Body of pancreas (tissue), 4 donors: Measurements from ENCODE around the gene IL3RA. TPM values are rescaled to one million over a fixed set of nuclear protein-coding genes. Genes with fewer than 3 reads are reported as not detected.

Source experiments
- ATAC-seq: fragments of 150-250 bp; one replicate; pipeline ENCODE4 v1.9.1; 2016
- DNase-seq, 4 donors: peaks; one replicate each; pipeline ENCODE4 v3.0.0-alpha.2; 2019
- H3K27ac ChIP-seq, 4 donors: fragments of 200-600 bp; sonication (generic); 1 replicate in 3 of 4; 2 replicates in 1 of 4; pipeline versions ENCODE4 v1.5.1 to v1.6.1; 2016 to 2019; ENCODE audit warnings: mild to moderate bottlenecking in 1 of 4, mixed read lengths in 1 of 4, moderate library complexity in 1 of 4
- H3K27me3 ChIP-seq, 2 donors: fragments of 200-600 bp; sonication (generic); one replicate each; pipeline ENCODE4 v1.6.0; 2016; ENCODE audit warnings: mild to moderate bottlenecking in 1 of 2
- H3K36me3 ChIP-seq, 2 donors: fragments of 200-600 bp; sonication (generic); replicated peaks in 1 of 2; 2 replicates each; pipeline ENCODE4 v1.5.1; 2016; ENCODE audit warnings: low read depth in 2 of 2; ENCODE audit not compliant: insufficient read depth in 1 of 2
- H3K4me1 ChIP-seq: fragments of 200-600 bp; sonication (generic); one replicate; pipeline ENCODE4 v1.6.0; 2016
- H3K4me3 ChIP-seq, 2 donors: fragments of 200-600 bp; sonication (generic); 1 replicate in 1 of 2; 2 replicates in 1 of 2; pipeline ENCODE4 v1.5.1; 2016 to 2019
- H3K9me3 ChIP-seq, 3 donors: fragments of 200-600 bp; sonication (generic); 1 replicate in 2 of 3; 2 replicates in 1 of 3; pipeline ENCODE4 v1.5.1; 2016
- POLR2A ChIP-seq, 3 donors: fragments of 450-650 bp; IDR thresholded peaks; one replicate each; pipeline ENCODE4 v1.6.1; 2016; ENCODE audit warnings: antibody characterized with exemption in 3 of 3, mild to moderate bottlenecking in 2 of 3
- WGBS, 2 donors: methylation state at CpG; one replicate each; pipeline ENCODE4 v1.1.5; 2017; 5-methylcytosine and 5-hydroxymethylcytosine counted together
- intact Hi-C: fragments of 100-400 bp; cut with DNase I; formaldehyde crosslinking; loops from one replicate; pipeline ENCODE4 v1.15.1; 2023
- total RNA-seq, 2 donors: library from RNA; depleted of rRNA; stranded (reverse); fragments of >200 nt; gene quantifications; one replicate each; pipeline ENCODE4 v1.1.0, GENCODE V29; 2016
- TF ChIP-seq, protein P1 (sequence below), 7 experiments: fragments of 450-650 bp in 4 of 7; fragments of 200-600 bp in 3 of 7; sonication (generic) in 3 of 7; IDR thresholded peaks; one replicate each; pipeline ENCODE4 v1.5.1; 2016 to 2019; ENCODE audit warnings: antibody characterized with exemption in 7 of 7

IL3RA gene
- total RNA-seq, 2 donors from 2014 or later, result 0.78 to 1.3 TPM

DNA sequence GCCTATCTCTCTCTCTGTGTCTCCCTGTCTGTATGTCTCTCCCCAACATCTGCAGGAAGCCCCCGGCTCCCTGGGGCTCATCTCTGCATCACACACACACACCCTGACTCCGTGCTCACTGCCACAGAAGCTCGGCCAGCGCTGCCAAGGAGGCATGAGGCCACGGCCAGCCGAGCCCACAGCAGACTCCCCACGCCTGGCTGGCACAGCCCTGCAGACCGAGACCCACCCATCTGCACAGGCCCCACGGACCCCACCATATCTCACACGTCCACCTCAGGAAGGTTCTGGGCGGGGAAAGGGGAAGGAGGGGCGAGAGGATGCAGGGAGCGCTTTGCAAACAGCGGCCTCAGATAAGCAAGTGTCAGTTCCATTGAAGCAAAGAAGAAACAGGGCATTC lies 83.8 kb downstream of the IL3RA start:
- peaks cover 4 to 7% of the 10 kb centered on the region in 2 donors for H3K36me3 ChIP-seq
- peak in 1 of 4 donors; percentile 9 for DNase-seq
- no peak overlapping the region for H3K27ac ChIP-seq
- WGBS, 2 donors, result 57 to 62% methylated on average over 10 to 14 of the region's 14 CpGs
- no peak overlapping the region for H3K4me3 ChIP-seq
- intact Hi-C loops, result no loop called here
- H3K9me3 ChIP-seq, result no peaks in the 10 kb centered on the region
- no peaks in the 10 kb centered on the region for H3K4me1 ChIP-seq
- H3K27me3 ChIP-seq, result no peaks in the 10 kb centered on the region
- TF ChIP-seq POLR2A (IDR thresholded peaks at IDR 0.05), result no peak
- TF ChIP-seq, protein P1, sequence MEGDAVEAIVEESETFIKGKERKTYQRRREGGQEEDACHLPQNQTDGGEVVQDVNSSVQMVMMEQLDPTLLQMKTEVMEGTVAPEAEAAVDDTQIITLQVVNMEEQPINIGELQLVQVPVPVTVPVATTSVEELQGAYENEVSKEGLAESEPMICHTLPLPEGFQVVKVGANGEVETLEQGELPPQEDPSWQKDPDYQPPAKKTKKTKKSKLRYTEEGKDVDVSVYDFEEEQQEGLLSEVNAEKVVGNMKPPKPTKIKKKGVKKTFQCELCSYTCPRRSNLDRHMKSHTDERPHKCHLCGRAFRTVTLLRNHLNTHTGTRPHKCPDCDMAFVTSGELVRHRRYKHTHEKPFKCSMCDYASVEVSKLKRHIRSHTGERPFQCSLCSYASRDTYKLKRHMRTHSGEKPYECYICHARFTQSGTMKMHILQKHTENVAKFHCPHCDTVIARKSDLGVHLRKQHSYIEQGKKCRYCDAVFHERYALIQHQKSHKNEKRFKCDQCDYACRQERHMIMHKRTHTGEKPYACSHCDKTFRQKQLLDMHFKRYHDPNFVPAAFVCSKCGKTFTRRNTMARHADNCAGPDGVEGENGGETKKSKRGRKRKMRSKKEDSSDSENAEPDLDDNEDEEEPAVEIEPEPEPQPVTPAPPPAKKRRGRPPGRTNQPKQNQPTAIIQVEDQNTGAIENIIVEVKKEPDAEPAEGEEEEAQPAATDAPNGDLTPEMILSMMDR (IDR thresholded peaks at IDR 0.05), result no peak
- ATAC-seq, result no peak

DNA sequence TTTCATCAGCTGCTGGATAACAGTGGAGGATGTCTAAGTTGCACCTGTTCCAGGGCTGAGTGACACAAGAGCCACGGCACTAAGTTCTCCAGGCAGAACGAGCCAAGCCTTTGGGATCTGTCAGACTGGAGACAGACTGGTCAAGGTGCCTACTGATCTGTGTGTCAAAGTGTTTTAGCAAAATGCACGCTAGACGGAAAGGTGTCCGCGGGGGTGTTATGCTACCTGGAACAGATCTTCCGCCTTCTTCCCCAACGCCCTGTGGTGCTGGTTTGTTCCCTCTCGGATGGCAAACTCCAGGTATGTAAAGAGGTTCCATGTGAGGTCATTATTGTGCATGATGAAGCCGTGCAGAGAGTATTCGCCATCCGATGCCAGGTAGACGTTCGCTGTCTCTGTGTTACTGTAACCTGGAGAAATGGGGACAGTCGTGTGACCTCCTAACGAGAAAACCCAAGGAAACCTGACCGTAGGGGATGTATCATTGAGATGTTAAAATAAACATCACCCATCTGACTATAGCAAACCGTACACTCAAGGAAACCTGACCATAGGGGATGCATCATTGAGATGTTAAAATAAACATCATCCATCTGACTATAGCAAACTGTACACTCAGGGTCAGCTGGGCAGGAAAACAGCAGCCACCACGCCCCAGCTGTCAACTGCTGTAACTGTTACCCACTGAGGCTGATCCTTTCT lies 85.0 kb downstream of the IL3RA start:
- TF ChIP-seq, protein P1 (IDR thresholded peaks at IDR 0.05), result no peak
- TF ChIP-seq POLR2A (IDR thresholded peaks at IDR 0.05), result no peak
- H3K9me3 ChIP-seq, result no peaks in the 10 kb centered on the region
- H3K4me3 ChIP-seq, result no peak overlapping the region
- H3K36me3 ChIP-seq, result peaks cover 3 to 4% of the 10 kb centered on the region in 2 donors
- no peak for ATAC-seq
- no peaks in the 10 kb centered on the region for H3K27me3 ChIP-seq
- H3K4me1 ChIP-seq, result no peaks in the 10 kb centered on the region
- intact Hi-C loops, result no loop called here
- WGBS, 2 donors, result 96% methylated on average over 17 to 19 of the region's 19 CpGs
- H3K27ac ChIP-seq, result no peak overlapping the region
- DNase-seq, result no peak

DNA sequence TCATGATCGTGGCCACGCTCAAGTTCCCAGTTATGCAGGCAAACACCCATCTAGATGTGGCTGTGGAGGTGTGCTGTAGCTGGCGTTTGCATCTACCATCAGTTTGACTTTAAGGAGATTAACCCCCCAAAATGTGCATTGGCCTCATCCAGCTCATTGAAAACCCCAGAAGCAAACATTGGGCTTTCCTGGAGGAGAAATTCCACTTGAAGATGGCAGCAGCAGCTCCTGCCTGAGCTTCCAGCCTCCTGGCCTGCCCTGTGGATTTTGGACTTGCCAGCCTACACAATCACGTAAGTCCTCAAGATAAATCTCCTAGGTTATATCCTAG lies 85.5 kb downstream of the IL3RA start:
- no peak for ATAC-seq
- 99 to 100% methylated on average over 1 to 4 of the region's 4 CpGs for WGBS, 2 donors
- no peak for TF ChIP-seq POLR2A (IDR thresholded peaks at IDR 0.05)
- TF ChIP-seq, protein P1 (IDR thresholded peaks at IDR 0.05), result no peak
- no peaks in the 10 kb centered on the region for H3K9me3 ChIP-seq
- H3K27me3 ChIP-seq, result no peaks in the 10 kb centered on the region
- peaks cover 3 to 4% of the 10 kb centered on the region in 2 donors for H3K36me3 ChIP-seq
- no peak for DNase-seq
- H3K4me3 ChIP-seq, result no peak overlapping the region
- no peaks in the 10 kb centered on the region for H3K4me1 ChIP-seq
- H3K27ac ChIP-seq, result no peak overlapping the region
- intact Hi-C loops, result no loop called here

DNA sequence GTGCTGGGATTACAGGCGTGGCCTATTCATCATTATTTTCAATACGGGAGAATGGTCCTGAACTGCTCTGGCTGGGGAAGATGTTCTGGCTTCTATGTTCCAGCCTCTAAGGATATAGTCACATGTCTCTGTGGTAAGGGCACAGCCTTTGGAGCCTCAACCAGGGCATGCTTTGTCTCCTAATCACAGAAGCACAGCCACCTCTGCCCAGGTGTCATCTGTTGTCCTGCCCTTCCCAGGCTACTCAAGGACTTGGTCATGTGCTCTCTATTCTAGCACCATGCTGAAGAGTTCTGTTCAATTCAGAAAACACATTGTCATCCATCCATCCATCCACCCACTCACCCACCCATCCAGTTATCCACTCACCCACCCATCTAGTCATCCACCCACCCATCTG lies 86.6 kb downstream of the IL3RA start:
- Histone ChIP-seq H3K4me1 (no peaks in the 10 kb centered on the region), H3K27ac (no peak overlapping the region), H3K27me3 (no peaks in the 10 kb centered on the region), H3K9me3 (no peaks in the 10 kb centered on the region), H3K4me3 (no peak overlapping the region), H3K36me3 (peaks cover 3 to 4% of the 10 kb centered on the region in 2 donors)
- TF ChIP-seq POLR2A (IDR thresholded peaks at IDR 0.05), result no peak
- TF ChIP-seq, protein P1 (IDR thresholded peaks at IDR 0.05), result no peak
- ATAC-seq (no peak), DNase-seq (no peak)
- intact Hi-C loops, result no loop called here
- WGBS, 2 donors, result 47 to 50% methylated on average over 2 of the region's 2 CpGs
